Measurements from ENCODE around the gene EXOC3L1.

Gene EXOC3L1

DNA sequence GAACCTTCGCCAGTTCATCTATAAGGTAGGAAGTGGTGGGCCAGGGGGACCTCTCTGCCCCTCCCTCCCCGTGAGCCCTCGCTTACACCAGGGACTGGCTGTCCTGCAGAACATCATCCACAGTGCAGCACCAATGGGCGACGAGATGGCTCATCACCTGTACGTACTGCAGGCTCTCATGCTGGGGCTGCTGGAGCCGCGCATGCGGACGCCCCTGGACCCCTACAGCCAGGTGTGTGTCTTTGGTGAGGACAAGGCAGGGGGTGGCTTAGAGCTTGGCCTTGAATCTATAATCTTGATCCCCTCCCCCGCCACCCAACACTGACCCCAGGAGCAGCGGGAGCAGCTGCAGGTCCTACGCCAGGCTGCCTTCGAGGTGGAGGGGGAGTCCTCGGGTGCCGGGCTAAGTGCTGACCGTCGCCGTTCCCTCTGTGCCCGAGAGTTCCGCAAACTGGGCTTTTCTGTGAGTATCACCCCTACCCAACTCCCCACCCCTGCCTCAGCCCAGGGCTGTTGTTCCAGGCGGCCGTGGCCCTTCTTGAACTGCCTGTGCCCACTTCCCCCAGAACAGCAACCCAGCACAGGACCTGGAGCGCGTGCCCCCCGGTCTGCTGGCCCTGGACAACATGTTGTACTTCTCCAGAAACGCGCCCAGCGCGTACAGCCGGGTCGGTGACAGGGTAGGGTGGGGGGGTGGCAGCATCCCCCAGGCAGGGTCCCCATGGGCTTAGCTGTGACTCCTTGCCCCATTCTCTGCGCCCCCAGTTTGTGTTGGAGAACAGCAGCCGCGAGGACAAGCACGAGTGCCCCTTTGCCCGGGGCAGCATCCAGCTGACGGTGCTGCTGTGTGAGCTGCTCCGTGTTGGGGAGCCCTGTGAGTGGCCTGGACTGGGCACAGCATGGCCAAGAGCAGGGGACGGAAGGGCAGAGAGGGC lies 11.7 kb upstream of the EXOC3L1 start:
- H3K27ac ChIP-seq = no peak overlapping the region
- no peak for TF ChIP-seq CTCF (conservative IDR thresholded peaks at IDR 0.05)

- TF ChIP-seq CTCF (conservative IDR thresholded peaks at IDR 0.05) = no peak
- H3K27ac ChIP-seq = no peak overlapping the region
Measured at GRCh38 chr16:67200491-67200890, 10.6 kb upstream of the EXOC3L1 start.

DNA sequence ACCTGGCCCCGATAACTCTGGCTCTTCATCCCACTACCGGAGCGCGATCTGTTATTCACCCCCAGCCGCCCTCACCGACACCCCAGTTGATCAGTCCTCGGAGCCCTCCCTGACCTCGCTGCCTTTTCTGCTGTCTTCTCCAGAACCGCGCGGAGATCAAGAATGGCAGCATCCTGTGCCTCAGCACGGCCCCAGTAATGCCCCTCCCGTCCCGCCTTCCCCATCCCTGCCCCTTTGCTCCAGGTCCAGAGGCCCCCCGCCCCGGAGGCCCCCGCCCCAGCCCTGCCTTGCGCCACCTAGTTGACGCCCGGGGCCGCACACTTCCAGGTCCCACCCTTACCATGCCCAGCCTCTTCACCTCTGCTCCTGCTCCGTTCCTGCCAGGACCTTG lies 9.9 kb upstream of the EXOC3L1 start:
- no peak overlapping the region for H3K27ac ChIP-seq
- TF ChIP-seq CTCF (conservative IDR thresholded peaks at IDR 0.05) = no peak

GRCh38 chr16:67199011-67199807 lies 9.3 kb upstream of the EXOC3L1 start, which contains the start of gene ELMO3:
Gene ELMO3 (plus strand): TSS chr16:67199131. CDS start chr16:67199327, 196 bp downstream.
- H3K27ac ChIP-seq = no peak within 1 kb of the TSS
- no peak for TF ChIP-seq CTCF (conservative IDR thresholded peaks at IDR 0.05)

DNA sequence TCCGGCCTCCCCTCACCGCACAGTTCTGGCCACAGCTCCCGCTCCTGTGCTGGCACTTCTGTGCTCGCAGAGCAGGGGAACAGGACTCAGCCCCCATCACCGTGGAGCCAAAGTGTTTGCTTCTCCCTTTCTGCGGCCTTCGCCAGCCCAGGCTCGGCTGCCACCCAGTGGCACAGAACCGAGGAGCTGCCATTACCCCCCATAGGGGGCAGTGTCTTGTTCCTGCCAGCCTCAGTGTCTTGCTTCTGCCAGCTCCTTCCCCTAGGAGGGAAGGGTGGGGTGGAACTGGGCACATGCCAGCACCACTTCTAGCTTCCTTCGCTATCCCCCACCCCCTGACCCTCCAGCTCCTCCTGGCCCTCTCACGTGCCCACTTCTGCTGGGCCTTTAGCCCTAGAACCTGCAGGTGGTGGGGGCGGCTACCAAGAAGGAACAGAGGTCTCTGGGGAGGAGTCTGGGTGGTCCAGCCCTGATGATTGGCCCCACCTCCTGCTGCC lies 8.3 kb upstream of the EXOC3L1 start:
- H3K27ac ChIP-seq = no peak overlapping the region
- no peak; the same call in 1 of the 2 replicates for TF ChIP-seq CTCF (conservative IDR thresholded peaks at IDR 0.05)

GRCh38 chr16:67197704-67198103 lies 7.8 kb upstream of the EXOC3L1 start:
- no peak overlapping the region for H3K27ac ChIP-seq

More at GRCh38 chr16:67197704-67198103, 7.8 kb upstream of the EXOC3L1 start:
- TF ChIP-seq CTCF (conservative IDR thresholded peaks at IDR 0.05) = no peak
